GM21825 (cell line): ENCODE data around the gene CGB5.
"Not testable (repeated sequence)": the region's sequence is repeated elsewhere in the genome, so short reads cannot be mapped to it uniquely, and the experiment has no call there.

Source experiments
- ATAC-seq: cut with Tn5 transposase; IDR thresholded peaks from one replicate; pipeline ENCODE4 v1.9.1; 2021; ENCODE audit warnings: mild to moderate bottlenecking, moderate library complexity; ENCODE audit not compliant: unreplicated experiment

CGB5 gene

DNA sequence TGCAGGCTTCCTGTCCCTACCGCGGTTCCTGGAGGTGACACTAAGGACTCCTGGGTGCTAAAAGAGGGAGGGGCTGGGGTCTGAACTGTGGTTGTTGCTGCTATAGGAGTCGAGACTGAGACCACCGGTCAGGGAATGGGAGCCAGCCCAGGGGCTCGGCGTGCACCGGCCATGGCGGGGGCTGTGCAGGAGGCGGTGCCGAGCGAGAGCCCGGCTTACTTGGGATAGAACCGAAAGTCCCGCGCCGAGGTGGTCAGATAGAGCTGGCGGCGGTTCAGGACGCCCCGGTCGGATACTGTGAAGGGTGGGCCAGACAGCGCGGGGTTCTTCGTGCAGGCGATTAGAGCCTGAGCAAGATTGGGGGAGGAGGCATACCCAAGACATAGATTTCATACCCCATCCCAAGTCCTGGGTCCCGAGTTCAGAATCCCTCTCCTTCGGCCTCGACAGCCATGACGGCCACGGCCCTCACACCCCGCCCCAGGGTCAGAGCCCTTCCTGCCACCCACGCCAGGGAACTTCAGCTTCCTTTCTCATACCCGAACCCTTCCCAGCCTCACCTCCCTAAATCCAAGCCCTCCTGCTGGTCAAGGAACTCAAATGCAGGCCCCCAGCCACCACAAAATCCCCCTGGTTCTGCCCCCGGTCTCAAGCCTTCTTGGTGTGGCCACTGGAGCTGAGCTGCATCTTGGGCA, 13.4 kb downstream of the CGB5 start:
- ATAC-seq, result not testable (repeated sequence)

DNA sequence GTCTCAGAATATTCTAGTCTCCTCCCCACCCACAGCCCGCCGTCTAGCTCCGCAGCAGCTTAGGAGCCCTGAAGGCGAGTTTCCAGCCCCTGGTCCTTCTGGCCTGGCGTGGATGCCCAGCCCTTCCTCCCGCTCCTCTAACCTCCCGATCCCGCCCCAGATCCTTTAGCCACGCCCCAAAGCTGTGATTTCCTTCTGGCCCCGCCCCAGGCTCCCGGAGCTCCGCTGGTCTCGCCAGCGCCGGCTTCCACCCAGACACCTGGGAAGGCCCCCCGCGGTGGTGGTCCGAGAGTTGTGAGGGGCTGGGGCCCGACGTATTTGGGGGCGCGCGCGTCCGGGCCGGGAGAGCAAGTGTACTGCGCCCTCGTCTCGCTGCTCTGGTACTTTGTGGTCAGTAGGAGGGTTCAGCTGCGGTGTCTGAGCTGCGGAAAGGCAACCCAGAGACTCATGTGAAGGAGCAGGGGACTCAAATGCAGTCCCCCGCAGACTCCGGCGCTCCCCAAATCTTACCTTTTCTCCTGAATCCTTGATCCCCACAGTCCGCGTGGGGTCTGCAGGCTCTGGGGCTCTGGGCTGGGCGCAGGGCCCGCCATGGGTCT, 14.1 kb downstream of the CGB5 start, which contains the start of gene CGB7:
Gene CGB7 (minus strand): TSS at position 114 of the 599 bp plus-strand sequence. CDS start 2,374 bp downstream, outside the sequence.
- no peak for ATAC-seq

DNA sequence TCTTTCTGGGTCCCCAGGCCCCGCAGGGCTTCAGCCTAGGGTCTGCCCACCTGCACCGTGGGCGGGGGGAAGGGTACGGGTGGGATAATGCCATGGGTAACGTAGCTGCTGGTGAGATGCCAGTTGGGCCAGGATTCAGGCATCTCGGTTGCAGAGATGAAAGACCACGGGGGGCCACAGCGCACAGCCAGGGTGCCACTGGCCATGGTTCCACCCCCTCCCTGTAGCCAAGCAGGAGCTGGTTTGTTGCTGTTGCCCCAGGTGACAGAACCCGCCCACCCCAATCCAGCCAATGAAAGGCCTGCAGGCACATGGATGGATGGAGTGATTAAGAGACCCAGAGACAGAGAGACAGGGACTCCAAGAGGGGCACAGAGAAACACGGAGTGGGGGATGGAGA, 14.9 kb downstream of the CGB5 start:
- no peak for ATAC-seq

DNA sequence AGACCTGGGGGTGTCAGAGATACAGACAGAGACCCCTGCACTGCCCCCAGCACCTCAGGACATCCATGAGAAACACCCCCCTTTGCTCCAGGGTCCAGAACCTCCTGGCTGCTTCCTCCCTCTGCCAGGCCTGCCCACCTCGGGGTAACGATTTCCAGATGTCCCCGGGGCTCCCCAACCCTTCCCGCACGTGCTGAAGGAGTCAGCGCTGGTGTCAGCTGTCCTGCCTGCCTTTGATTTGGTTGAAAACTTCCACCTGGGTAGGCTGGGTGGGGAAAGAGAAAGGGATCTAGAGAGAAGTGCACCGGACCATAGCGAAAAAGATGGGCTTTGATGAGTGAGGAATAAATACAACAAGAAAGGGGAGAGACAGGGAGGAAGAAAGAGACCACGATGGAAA, 15.4 kb downstream of the CGB5 start:
- no peak for ATAC-seq

DNA sequence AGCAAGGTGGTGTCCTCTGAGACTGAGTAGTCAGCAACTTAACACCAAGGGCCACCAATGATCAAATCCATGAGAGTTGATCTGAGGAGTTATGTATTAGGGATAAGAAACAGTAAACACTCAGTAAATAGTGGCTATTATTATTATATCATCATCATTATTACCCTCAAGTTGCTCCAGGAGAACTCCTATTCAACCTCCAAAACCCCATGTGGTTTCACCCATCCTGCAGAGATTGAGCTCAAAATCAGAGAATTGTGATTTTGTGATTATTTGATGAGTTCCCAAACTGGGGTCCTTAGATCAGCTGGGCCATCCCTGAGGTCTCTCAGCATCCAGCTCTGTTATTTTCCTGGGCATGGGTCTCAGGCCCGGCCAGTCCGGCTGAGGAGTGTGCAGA, 17.4 kb downstream of the CGB5 start:
- no peak for ATAC-seq

DNA sequence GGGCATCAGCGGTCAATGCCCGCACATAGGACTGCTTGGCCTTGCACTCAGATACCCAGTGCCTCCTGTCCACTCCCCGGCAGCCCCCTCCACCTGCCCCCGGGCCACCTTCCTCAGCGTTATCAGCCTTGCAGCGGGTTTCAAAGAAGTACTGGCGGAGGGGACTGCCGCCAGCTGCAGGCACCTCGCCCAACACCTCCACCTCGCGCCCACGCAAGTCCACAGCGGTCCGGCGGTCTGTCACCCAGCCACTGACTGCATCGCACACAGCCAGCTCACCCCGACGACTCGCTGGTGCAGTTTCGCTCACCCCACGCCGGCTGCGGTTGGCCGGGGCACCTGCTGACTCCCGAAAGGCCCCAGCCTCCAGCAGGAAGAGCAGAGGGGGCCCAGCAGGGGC, 17.8 kb downstream of the CGB5 start:
- no peak for ATAC-seq

DNA sequence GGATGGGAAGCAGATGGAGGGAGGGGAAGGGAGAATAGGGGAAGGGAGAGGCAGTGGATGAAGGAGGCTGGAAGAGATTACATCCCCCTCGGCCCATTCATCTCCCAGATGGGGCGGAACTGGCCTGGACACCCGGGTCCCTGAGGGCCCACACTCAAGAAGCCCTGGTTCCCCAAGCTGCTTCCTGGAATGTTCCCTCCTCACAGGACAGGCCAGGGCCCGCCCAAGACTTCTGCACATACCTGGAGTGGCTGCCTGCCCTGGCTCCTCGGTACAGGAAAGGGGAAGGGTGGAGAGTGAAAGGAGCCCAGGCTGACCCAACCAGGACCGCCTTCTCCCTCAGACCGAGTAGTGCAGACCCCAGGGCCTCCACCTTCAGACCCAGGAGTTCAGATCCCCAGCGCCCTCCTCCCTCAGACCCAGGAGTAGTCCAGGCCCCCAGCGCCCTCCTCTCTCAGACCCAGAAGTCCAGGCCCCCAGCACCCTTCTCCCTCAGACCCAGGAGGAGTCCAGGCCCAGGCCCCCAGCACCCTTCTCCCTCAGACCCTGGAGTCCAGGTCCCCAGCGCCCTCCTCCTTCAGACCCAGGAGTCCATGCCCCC, 20.5 kb downstream of the CGB5 start:
- no peak for ATAC-seq

DNA sequence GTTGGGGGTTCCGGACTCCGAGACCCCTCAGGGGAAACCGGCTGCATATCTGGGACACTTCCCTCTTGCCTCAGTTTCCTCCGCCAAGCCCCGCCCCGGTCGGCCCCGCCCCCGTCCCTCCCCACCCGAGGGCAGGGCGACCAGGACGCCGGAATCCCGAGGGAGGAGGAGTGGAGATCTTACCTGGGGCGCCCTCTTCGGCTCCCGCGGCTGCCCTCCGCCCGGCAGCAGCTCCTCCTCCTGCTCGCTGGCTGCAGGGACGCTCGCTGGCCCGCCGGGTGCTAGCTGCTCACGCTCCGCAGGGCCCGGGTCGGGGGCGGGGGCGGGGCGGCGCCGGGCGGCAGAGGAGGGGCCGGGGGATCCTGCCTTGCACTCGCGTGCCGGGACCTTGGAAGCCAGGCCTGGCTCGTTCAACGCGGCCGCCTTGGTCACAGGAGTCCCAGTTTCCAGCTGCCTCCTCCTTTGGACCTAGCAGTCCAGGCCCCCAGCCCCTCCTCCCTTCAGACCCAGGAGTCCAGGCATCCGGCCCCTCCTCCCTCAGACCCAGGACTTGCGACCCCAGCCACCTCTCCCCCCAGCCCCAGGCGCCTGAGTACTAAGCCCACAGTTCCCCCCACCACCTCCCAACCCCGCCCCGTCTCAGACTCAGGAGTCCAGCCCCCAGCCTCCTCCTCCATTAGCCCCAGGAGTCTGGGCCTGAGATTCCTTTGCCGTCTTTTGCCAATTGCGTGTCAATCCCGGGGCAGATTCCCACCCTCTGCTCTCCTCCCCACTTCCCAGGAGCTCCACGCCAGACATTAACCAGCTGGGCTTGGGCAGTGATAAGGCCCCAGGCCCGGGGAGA, 21.3 kb downstream of the CGB5 start, which contains the start of gene NTF4:
Gene NTF4 (minus strand): TSS at position 51 of the 844 bp plus-strand sequence. CDS start 2,821 bp downstream, outside the sequence.
- no peak for ATAC-seq

DNA sequence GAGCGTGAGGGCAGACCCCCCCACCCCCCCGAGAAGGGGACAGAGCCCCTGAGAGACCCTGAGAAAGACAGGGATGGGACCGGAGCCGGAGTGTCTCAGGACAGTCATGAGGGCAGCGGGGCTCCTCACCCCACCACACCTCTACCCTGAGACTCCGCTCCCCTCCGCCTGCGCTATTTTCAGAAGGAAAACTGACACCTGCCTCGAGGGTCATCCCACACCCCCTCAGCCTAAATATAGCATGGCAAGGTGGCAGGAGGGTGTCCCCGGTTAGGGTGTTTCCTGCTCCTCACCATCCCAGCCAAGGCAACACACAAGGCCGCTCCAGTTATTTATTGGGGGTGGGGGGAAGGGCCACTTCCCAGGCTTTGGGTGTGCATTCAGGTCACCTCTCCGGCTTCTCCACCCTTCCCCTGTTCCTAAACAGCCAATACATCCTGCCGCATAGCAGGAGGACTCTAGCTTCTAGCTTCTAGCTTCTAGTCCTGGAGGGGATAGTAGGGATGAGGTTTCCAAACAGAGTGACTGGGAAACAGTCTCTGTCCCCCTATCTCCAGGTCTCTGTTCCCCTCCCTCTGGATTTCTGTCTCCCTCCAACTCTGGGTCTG, 22.4 kb downstream of the CGB5 start:
- no peak for ATAC-seq

DNA sequence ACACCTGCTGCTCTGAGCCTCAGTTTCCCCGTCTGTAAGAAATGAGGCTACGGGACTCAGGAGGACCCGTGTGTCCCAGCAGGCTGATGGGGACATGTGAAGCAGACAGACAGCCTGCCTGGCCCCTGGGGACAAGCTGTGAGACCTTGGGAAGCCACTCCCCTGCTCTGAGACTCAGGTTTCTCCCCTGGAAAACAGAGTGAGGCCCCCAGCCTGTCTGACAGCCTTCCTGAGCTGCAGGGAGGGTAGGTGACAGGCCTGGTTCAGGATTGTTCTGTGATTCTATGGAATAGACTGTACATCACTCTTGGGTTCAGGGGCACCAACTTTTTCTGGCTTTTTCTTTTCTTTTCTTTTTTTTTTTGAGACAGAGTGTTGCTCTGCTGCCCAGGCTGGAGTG, 23.9 kb downstream of the CGB5 start:
- no peak for ATAC-seq

DNA sequence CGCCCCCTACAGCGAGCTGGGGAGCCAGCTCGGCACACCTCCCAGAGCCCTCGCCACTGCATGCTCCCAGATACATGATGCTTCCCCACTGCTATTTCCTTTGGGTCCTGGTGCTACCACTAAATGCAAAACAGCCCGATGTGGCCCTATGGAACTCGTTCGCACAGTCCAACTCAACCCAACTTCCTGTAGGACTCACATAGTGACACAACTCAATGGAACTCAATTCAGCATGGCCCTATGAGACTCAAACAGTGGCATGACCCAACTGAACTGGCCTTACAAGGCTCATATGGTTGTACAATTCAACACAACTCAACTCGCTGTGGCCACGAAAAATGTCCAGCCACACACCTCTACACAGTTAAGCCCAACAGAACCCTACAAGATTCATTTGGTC, 25.4 kb downstream of the CGB5 start:
- no peak for ATAC-seq

DNA sequence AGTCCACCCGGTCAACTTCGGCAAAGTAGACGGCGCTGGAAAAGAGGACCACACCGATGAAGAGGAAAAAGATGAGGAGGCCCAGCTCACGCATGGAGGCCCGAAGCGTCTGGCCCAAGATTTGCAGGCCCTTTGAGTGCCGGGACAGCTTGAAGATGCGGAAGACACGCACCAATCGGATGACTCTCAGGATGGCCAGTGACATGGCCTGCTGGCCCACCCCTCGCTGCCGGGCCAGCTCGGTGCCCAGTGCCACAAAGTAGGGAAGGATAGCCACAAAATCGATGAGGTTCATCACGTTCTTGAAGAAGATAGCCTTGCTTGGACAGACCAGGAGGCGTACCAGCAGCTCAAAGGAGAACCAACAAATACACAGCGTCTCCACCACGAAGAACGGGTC, 26.8 kb downstream of the CGB5 start:
- ATAC-seq, result no peak

DNA sequence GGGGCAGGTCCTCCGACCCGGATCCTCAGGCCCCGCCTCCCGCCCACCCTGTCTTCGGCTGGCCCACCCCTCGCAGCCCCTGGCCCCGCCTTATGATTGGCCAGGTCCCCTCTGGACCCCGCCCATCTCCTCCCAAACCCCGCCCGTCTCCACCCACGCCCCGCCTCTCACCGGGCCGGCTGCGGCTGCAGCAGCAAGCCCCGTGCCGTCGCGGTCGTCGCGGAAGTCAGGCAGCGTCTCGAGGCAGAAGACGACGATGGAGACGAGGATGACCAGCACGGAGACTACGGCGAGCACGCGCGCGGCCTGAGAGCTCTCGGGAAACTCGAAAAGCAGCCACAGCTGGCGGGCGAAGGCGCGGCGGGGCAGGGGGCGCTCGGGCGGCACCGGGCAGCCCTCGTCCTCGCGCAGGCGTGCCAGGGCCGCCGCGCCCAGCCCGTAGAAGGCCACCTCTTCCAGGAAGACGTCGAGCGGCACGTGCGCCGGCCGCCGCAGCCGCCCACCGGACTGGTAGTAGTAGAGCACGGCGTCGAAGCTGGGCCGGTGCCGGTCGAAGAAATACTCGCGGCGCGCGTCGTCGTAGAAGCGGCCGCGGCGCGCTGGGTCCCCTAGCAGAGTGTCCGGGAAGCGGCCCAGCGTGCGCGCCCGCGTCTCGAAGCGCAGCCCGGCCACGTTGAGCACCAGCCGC, 28.4 kb downstream of the CGB5 start:
- ATAC-seq, result no peak

DNA sequence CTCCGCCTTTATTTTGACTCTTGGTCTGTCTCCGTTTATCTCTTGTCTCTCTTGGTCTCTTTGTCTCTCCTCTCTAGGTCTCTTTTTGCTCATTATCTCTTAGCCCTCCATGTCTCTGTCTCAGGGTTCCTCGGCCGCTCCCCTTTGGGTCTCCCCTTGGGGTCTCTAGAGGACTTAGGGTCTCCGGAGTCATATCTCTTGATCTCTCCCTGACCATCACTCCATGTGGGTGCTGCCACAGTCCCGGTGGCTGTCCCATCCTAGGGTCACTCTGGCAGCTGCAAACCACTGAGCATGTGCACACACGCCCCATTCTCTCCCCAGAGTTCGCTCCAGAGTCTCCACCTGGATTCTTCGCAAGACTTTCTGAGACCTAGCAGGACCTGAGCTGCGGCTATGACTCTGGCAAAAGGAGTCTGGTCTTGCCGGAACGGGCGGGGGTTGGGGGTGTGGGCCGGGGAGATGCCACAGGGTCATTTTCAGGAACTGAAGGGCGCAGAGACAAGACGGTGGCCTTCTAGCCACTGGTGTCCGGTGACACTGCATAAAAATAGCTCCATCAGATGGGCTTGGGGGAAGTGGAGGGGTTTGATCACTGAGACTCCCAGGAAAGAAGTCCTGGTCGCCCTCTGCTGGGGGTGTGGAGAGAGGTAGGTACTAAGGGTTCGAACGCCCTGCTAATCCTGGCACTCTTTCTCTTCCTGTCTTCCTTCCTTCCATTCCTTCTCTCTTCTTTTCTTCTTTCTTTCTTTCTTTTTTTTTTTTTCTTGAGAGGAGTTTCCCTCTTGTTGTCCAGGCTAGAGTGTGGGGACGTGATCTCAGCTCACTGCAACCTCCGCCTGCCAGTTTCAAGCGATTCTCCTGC, 30.1 kb downstream of the CGB5 start:
- ATAC-seq, result no peak

DNA sequence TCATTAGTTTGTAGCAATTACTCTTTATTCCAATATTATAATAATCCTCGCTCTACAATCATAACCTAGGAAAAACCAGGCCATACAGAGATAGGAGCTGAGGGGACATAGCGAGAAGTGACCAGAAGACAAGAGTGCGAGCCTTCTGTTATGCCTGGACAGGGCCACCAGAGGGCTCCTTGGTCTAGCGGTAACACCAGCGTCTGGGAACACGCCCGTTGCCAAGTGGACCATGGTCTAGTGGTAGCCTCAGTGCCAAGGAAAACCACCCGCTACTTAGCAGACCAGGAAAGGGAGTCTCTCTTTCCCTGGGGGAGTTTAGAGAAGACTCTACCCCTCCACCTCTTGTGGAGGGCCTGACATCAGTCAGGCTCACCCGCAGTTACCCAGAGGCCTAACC, 31.2 kb downstream of the CGB5 start:
- ATAC-seq, result not testable (repeated sequence)

DNA sequence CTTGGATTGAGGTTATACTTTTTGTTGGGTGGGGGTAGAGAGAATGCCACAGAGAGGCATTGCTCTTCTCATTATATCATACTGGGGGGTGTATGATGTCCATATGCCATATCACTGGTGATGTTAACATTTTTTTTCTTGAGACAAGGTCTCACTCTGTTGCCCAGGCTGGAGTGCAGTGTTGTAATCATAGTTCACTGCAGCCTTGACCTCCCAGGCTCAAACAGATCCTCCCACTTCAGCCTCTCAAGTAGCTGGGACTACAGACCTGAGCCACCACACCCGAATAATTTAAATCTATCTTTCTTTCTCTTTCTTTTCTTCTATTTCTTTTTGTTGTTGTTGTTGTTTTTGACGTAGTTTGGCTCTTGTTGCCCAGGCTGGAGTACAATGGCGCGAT, 36.7 kb downstream of the CGB5 start:
- no peak for ATAC-seq

DNA sequence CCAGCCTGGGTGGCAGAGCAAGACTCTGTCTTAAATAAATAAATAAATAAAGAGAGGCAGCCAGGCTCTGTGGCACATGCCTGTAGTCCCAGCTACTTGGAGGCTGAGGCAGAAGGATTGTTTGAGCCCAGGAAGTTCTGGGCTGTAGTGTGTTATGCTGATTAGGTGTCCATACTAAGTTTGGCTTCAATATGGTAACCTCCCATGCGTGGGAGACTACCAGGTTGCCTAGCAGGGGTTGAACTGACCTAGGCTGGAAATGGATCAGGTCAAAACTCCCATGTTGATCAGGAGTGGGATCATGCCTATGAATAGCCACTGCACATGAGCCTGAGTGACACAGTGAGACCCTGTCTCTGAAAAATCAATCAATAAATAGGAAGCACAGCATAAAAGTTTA, 37.6 kb downstream of the CGB5 start:
- ATAC-seq, result no peak

DNA sequence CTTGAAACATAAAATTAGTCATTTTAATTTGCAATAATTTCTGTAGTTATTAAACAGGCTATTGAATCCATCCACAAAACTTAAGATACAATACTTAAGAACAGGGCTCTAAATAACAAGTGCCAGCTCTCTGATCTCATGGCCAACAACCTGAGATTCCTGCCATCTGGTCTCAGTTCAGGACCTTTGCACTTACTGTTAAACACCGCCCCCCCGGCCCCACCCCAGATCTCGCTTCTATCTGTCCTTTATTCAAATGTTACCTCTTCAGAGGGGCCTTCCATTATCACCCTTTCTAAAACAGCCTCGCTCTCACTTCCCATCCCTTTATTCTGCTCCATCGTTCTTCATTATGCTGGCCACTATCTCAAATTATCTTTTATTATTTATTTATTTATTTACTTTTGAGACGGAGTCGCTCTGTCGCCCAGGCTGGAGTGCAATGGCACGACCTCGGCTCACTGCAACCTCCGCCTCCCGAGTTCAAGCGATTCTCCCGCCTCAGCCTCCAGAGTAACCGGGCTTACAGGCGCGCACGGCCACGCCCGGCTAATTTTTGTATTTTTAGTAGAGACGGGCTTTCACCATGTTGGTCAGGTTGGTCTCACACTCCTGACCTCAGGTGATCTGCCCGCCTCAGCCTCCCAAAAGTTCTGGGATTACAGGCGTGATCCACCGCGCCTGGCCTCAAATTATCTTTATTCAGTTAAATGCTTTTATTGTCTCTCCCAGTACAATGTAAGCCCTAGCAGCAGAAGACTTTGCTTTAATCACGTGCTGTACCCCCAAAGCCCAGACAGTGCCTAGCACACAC, 40.8 kb downstream of the CGB5 start:
- ATAC-seq, result no peak
